ENCODE results near the gene SURF2.

Gene SURF2

GRCh38 chr9:133349965-133350616, 6.3 kb upstream of the SURF2 start:
- H3K4me3 ChIP-seq (ENCODE audit: low read length): no peak overlapping the region
- no peak for TF ChIP-seq CTCF (conservative IDR thresholded peaks at IDR 0.05; ENCODE audit: low read length)
- DNase-seq (ENCODE audit: low read depth): no peak

- TF ChIP-seq CTCF (conservative IDR thresholded peaks at IDR 0.05; ENCODE audit: low read length): no peak
- no peak for DNase-seq (ENCODE audit: low read depth)
- H3K4me3 ChIP-seq (ENCODE audit: low read length): no peak overlapping the region
Measured at GRCh38 chr9:133351526-133351907, 4.8 kb upstream of the SURF2 start.

GRCh38 chr9:133351908-133352634, 4.3 kb upstream of the SURF2 start:
- H3K4me3 ChIP-seq (ENCODE audit: low read length): no peak overlapping the region
- TF ChIP-seq CTCF (conservative IDR thresholded peaks at IDR 0.05; ENCODE audit: low read length): peak; percentile 66
- peak; percentile 65 for DNase-seq (ENCODE audit: low read depth)

GRCh38 chr9:133352635-133353340, 3.6 kb upstream of the SURF2 start:
- no peak overlapping the region for H3K4me3 ChIP-seq (ENCODE audit: low read length)
- no peak for DNase-seq (ENCODE audit: low read depth)
- no peak for TF ChIP-seq CTCF (conservative IDR thresholded peaks at IDR 0.05; ENCODE audit: low read length)

GRCh38 chr9:133353548-133353947, 2.8 kb upstream of the SURF2 start:
- no peak for DNase-seq (ENCODE audit: low read depth)
- TF ChIP-seq CTCF (conservative IDR thresholded peaks at IDR 0.05; ENCODE audit: low read length): no peak
- H3K4me3 ChIP-seq (ENCODE audit: low read length): no peak overlapping the region

GRCh38 chr9:133354766-133355165, 1.6 kb upstream of the SURF2 start:
- no peak for TF ChIP-seq CTCF (conservative IDR thresholded peaks at IDR 0.05; ENCODE audit: low read length)
- no peak for DNase-seq (ENCODE audit: low read depth)
- no peak overlapping the region for H3K4me3 ChIP-seq (ENCODE audit: low read length)

Measured in AG10803 (cell line).